RWPE2 (cell line): ENCODE data around the gene MOB3A.

Source experiments
- ATAC-seq: fragments of 200-7000 bp; cut with Tn5 transposase; 3 replicates; pipeline ENCODE4 v1.9.1; 2021; ENCODE audit warnings: low read depth
- DNase-seq: peaks from one replicate; pipeline ENCODE4 v3.0.0-alpha.2; 2020; ENCODE audit warnings: low spot score
- H3K27ac ChIP-seq: fragments of 450-650 bp; 2 replicates; pipeline ENCODE4 v1.5.1; 2017; ENCODE audit warnings: mild to moderate bottlenecking; ENCODE audit not compliant: poor library complexity, severe bottlenecking
- H3K27me3 ChIP-seq: fragments of 250-450 bp; sonication (Bioruptor Pico); 2 replicates; pipeline ENCODE4 v1.5.1; 2021; ENCODE audit warnings: mild to moderate bottlenecking, moderate library complexity; ENCODE audit not compliant: insufficient read depth, poor library complexity, severe bottlenecking
- H3K36me3 ChIP-seq: fragments of 250-450 bp; sonication (Bioruptor Pico); 2 replicates; pipeline ENCODE4 v1.5.1; 2020; ENCODE audit warnings: low read depth, mild to moderate bottlenecking, moderate library complexity
- H3K4me1 ChIP-seq: fragments of 250-450 bp; sonication (Bioruptor Pico); 2 replicates; pipeline ENCODE4 v1.5.1; 2021; ENCODE audit warnings: mild to moderate bottlenecking, moderate library complexity; ENCODE audit not compliant: insufficient read depth, poor library complexity, severe bottlenecking
- H3K4me3 ChIP-seq: fragments of 250-450 bp; sonication (Bioruptor Pico); 2 replicates; pipeline ENCODE4 v1.5.1; 2021; ENCODE audit warnings: mild to moderate bottlenecking, moderate library complexity; ENCODE audit not compliant: severe bottlenecking
- H3K9me3 ChIP-seq: fragments of 250-450 bp; sonication (Bioruptor Pico); 2 replicates; pipeline ENCODE4 v1.5.1; 2021; ENCODE audit warnings: mild to moderate bottlenecking, moderate library complexity; ENCODE audit not compliant: severe bottlenecking
- TF ChIP-seq, protein P1 (sequence below): fragments of 450-650 bp; IDR thresholded peaks from one replicate; pipeline ENCODE4 v1.5.1; 2017; ENCODE audit warnings: mild to moderate bottlenecking, moderate library complexity; ENCODE audit not compliant: poor library complexity, severe bottlenecking

The MOB3A gene

DNA sequence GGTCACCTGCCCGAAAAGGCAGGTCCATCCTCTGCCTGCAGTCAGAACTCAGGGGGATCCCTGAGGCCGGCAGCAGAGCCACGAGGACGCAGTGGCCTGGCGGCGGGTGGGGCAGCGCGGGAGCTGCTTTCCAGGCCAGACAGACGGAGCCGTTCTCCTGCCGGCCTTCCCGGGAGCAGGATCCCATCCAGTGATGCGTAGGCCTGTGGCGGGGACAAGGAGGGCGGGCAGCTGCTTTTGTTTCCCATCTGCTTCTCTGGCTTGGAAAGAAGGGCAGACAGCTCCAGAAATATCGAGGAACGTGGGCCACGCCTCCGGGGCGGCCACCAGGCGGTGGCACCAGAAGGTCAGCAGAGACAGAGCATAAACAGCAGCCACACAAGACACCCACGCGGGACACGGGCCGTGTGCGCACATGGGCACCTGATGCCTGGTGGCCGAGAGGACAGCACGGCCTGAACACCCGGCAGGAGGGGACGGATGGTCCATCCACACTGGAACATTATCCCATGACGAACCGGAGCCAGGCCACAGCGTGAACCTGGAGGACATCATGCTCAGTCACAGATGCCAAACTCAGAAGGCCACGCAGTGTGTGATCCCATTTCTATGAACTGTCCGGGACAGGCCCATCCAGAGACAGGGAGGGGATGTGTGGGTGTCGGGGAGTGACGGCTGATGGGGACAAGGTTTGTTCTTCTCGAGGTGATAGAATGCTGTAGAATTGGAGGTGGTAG lies 31.2 kb downstream of the MOB3A start:
- H3K4me1 ChIP-seq: peaks cover 9% of the 10 kb centered on the region
- no peaks in the 10 kb centered on the region for H3K9me3 ChIP-seq
- H3K4me3 ChIP-seq: no peak overlapping the region
- H3K27ac ChIP-seq: no peak overlapping the region
- no peaks in the 10 kb centered on the region for H3K27me3 ChIP-seq
- ATAC-seq: no peak
- TF ChIP-seq, protein P1, sequence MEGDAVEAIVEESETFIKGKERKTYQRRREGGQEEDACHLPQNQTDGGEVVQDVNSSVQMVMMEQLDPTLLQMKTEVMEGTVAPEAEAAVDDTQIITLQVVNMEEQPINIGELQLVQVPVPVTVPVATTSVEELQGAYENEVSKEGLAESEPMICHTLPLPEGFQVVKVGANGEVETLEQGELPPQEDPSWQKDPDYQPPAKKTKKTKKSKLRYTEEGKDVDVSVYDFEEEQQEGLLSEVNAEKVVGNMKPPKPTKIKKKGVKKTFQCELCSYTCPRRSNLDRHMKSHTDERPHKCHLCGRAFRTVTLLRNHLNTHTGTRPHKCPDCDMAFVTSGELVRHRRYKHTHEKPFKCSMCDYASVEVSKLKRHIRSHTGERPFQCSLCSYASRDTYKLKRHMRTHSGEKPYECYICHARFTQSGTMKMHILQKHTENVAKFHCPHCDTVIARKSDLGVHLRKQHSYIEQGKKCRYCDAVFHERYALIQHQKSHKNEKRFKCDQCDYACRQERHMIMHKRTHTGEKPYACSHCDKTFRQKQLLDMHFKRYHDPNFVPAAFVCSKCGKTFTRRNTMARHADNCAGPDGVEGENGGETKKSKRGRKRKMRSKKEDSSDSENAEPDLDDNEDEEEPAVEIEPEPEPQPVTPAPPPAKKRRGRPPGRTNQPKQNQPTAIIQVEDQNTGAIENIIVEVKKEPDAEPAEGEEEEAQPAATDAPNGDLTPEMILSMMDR: no peak
- no peak for DNase-seq
- no peaks in the 10 kb centered on the region for H3K36me3 ChIP-seq

DNA sequence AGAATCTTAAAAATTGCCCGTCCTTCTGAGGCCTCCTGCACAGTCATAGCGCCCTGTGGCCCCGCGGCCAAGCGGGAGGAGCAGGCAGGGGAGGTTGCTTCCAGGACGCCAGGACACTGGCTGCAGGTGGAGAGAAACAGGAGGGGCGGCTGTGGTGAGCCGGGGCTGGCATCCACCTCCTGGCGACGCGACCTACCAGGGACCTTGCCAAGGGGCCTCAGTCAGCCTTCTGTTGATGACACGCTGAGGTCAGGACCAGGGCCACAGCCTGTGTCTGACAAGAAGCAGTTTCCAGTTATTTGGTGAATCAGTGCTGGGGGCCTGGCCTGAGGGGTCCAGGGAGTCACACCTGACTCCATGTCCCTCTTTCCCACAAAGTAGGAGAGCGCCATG lies 31.7 kb downstream of the MOB3A start:
- Histone ChIP-seq H3K4me3 (no peak overlapping the region), H3K27ac (no peak overlapping the region), H3K27me3 (no peaks in the 10 kb centered on the region), H3K9me3 (no peaks in the 10 kb centered on the region), H3K36me3 (no peaks in the 10 kb centered on the region), H3K4me1 (peaks cover 15% of the 10 kb centered on the region)
- TF ChIP-seq, protein P1: no peak
- DNase-seq (no peak), ATAC-seq (no peak)

DNA sequence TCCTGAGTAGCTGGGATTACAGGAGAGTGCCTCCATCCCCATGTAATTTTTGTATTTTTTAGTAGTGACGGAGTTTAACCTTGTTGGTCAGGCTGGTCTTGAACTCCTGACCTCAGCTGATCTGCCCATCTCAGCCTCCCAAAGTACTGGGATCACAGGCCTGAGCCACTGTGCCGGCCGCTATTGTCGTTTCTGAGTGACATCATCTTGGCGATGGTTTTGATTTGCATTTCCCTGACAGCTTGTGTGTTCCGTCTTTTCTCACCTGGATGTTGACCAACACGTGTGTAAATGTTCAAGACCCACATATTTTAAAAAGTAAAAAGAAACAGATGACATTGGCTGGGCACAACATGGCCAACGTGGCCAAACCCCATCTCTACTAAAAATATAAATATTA lies 32.3 kb downstream of the MOB3A start:
- TF ChIP-seq, protein P1: no peak
- no peak for DNase-seq
- H3K4me1 ChIP-seq: peaks cover 21% of the 10 kb centered on the region

DNA sequence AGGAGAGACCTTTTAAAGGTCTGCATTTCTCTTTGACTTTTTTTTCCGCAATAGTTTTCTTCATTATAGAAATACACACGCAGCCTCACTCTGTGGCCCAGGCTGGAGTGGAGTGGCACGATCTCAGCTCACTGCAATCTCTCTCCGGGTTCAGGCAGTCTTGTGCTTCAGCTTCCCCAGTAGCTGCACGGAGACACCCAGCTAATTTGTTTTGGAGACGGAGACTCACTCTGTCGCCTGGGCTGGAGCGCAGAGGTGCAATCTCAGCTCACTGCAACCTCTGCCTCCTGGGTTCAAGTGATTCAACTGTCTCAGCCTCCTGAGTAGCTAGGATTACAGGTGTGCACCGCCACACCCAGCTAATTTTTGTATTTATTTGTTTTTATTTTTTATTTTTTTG lies 33.4 kb downstream of the MOB3A start:
- peaks cover 26% of the 10 kb centered on the region for H3K4me1 ChIP-seq
- ATAC-seq (no peak), DNase-seq (no peak)
- TF ChIP-seq, protein P1: no peak
- peak overlapping the region; percentile 97 for H3K27ac ChIP-seq
- no peaks in the 10 kb centered on the region for H3K27me3 ChIP-seq
- no peaks in the 10 kb centered on the region for H3K9me3 ChIP-seq
- no peaks in the 10 kb centered on the region for H3K36me3 ChIP-seq
- H3K4me3 ChIP-seq: no peak overlapping the region

More for the DNA sequence above, 32.3 kb downstream of the MOB3A start:
- H3K9me3 ChIP-seq: no peaks in the 10 kb centered on the region
- H3K36me3 ChIP-seq: no peaks in the 10 kb centered on the region
- H3K4me3 ChIP-seq: no peak overlapping the region
- no peak for ATAC-seq
- no peaks in the 10 kb centered on the region for H3K27me3 ChIP-seq
- no peak overlapping the region for H3K27ac ChIP-seq

DNA sequence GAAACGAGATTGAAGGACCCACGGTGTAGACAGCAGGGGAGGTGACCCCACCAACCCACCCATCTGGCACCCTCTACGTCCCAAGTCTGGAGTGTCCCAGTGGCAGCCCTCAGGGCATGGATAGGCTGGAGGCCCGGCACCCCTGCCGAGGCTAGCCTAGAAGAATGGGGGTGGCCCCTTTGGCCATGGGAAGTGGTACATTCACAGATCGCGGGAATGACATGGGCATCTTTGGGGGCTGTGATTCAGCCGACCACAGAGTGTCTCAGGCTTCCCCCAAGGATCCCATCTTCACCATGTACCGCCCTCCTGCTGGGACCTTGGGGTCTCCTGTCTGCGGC lies 33.8 kb downstream of the MOB3A start:
- peak overlapping the region; percentile 36 for H3K4me3 ChIP-seq
- no peak for DNase-seq
- H3K9me3 ChIP-seq: no peaks in the 10 kb centered on the region
- H3K36me3 ChIP-seq: no peaks in the 10 kb centered on the region
- ATAC-seq: no peak
- TF ChIP-seq, protein P1: no peak
- peak overlapping the region; percentile 97 for H3K27ac ChIP-seq
- no peaks in the 10 kb centered on the region for H3K27me3 ChIP-seq
- H3K4me1 ChIP-seq: peaks cover 26% of the 10 kb centered on the region
